NCI-H2171 treated with DMSO at 0.1 percent for 48 hours (cell line): ENCODE measurements around the gene ARID1B.
A peak's percentile ranks its signal among the peaks of the same experiment; 100 is the strongest.

ENCODE experiments used
- DNase-seq: peaks from one replicate; lab custom pipeline; 2025; lab: John Stamatoyannopoulos, UW

Gene ARID1B

GRCh38 chr6:156852147-156852857, 75.1 kb downstream of the ARID1B start:
- no peak for DNase-seq

- DNase-seq: no peak
Observed at GRCh38 chr6:156852858-156853216, 75.7 kb downstream of the ARID1B start.

- DNase-seq: no peak
Observed at GRCh38 chr6:156853733-156854132, 76.6 kb downstream of the ARID1B start.

- no peak for DNase-seq
Observed at GRCh38 chr6:156854466-156855161, 77.4 kb downstream of the ARID1B start.

GRCh38 chr6:156857573-156857972, 80.4 kb downstream of the ARID1B start:
- DNase-seq: no peak

GRCh38 chr6:156859686-156860085, 82.5 kb downstream of the ARID1B start:
- DNase-seq: peak; percentile 60

- DNase-seq: no peak
Observed at GRCh38 chr6:156862711-156863110, 85.5 kb downstream of the ARID1B start.

- DNase-seq: no peak
Observed at GRCh38 chr6:156863504-156863903, 86.3 kb downstream of the ARID1B start.

- no peak for DNase-seq
Observed at GRCh38 chr6:156864557-156864956, 87.4 kb downstream of the ARID1B start.

GRCh38 chr6:156865019-156865629, 87.9 kb downstream of the ARID1B start:
- DNase-seq: no peak

GRCh38 chr6:156866220-156867015, 89.2 kb downstream of the ARID1B start:
- no peak for DNase-seq

GRCh38 chr6:156867121-156867520, 89.9 kb downstream of the ARID1B start:
- no peak for DNase-seq

GRCh38 chr6:156868385-156868784, 91.2 kb downstream of the ARID1B start:
- DNase-seq: no peak

GRCh38 chr6:156869980-156870398, 92.8 kb downstream of the ARID1B start:
- no peak for DNase-seq

GRCh38 chr6:156870924-156871539, 93.9 kb downstream of the ARID1B start:
- DNase-seq: no peak

GRCh38 chr6:156872903-156873302, 95.7 kb downstream of the ARID1B start:
- DNase-seq: no peak

- no peak for DNase-seq
Observed at GRCh38 chr6:156873654-156874380, 96.6 kb downstream of the ARID1B start.

GRCh38 chr6:156875062-156875461, 97.9 kb downstream of the ARID1B start:
- DNase-seq: no peak

- DNase-seq: no peak
Observed at GRCh38 chr6:156876302-156876701, 99.1 kb downstream of the ARID1B start.

GRCh38 chr6:156877126-156877863, 100.1 kb downstream of the ARID1B start:
- DNase-seq: no peak

GRCh38 chr6:156878681-156879080, 101.5 kb downstream of the ARID1B start:
- no peak for DNase-seq
